ENCODE measurements around the gene TNN.

GRCh38 chr1:175077356-175078030, 9.9 kb downstream of the TNN start:
- TF ChIP-seq CTCF (IDR thresholded peaks at IDR 0.05) (no peak), POLR2A (IDR thresholded peaks at IDR 0.05) (no peak), EP300 (IDR thresholded peaks at IDR 0.05) (no peak)

Measured in stomach (tissue), 4 donors.